ENCODE results near the gene BICRA.

BICRA gene

GRCh38 chr19:47703301-47703700 is 94.4 kb downstream of the BICRA start:
- TF ChIP-seq, protein P1, sequence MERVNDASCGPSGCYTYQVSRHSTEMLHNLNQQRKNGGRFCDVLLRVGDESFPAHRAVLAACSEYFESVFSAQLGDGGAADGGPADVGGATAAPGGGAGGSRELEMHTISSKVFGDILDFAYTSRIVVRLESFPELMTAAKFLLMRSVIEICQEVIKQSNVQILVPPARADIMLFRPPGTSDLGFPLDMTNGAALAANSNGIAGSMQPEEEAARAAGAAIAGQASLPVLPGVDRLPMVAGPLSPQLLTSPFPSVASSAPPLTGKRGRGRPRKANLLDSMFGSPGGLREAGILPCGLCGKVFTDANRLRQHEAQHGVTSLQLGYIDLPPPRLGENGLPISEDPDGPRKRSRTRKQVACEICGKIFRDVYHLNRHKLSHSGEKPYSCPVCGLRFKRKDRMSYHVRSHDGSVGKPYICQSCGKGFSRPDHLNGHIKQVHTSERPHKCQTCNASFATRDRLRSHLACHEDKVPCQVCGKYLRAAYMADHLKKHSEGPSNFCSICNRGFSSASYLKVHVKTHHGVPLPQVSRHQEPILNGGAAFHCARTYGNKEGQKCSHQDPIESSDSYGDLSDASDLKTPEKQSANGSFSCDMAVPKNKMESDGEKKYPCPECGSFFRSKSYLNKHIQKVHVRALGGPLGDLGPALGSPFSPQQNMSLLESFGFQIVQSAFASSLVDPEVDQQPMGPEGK (CRISPR knock-in tag; IDR thresholded peaks at IDR 0.05; ENCODE audit: borderline replicate concordance): no peak
- no peak for TF ChIP-seq ZC3H10 (CRISPR knock-in tag; IDR thresholded peaks at IDR 0.05)
- TF ChIP-seq, protein P2, sequence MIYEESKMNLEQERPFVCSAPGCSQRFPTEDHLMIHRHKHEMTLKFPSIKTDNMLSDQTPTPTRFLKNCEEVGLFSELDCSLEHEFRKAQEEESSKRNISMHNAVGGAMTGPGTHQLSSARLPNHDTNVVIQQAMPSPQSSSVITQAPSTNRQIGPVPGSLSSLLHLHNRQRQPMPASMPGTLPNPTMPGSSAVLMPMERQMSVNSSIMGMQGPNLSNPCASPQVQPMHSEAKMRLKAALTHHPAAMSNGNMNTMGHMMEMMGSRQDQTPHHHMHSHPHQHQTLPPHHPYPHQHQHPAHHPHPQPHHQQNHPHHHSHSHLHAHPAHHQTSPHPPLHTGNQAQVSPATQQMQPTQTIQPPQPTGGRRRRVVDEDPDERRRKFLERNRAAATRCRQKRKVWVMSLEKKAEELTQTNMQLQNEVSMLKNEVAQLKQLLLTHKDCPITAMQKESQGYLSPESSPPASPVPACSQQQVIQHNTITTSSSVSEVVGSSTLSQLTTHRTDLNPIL (CRISPR knock-in tag; IDR thresholded peaks at IDR 0.05; ENCODE audit: low read depth): no peak
- TF ChIP-seq, protein P3, sequence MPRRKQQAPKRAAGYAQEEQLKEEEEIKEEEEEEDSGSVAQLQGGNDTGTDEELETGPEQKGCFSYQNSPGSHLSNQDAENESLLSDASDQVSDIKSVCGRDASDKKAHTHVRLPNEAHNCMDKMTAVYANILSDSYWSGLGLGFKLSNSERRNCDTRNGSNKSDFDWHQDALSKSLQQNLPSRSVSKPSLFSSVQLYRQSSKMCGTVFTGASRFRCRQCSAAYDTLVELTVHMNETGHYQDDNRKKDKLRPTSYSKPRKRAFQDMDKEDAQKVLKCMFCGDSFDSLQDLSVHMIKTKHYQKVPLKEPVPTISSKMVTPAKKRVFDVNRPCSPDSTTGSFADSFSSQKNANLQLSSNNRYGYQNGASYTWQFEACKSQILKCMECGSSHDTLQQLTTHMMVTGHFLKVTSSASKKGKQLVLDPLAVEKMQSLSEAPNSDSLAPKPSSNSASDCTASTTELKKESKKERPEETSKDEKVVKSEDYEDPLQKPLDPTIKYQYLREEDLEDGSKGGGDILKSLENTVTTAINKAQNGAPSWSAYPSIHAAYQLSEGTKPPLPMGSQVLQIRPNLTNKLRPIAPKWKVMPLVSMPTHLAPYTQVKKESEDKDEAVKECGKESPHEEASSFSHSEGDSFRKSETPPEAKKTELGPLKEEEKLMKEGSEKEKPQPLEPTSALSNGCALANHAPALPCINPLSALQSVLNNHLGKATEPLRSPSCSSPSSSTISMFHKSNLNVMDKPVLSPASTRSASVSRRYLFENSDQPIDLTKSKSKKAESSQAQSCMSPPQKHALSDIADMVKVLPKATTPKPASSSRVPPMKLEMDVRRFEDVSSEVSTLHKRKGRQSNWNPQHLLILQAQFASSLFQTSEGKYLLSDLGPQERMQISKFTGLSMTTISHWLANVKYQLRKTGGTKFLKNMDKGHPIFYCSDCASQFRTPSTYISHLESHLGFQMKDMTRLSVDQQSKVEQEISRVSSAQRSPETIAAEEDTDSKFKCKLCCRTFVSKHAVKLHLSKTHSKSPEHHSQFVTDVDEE (CRISPR knock-in tag; IDR thresholded peaks at IDR 0.05): no peak
- TF ChIP-seq ARNTL (CRISPR knock-in tag; IDR thresholded peaks at IDR 0.05; ENCODE audit: borderline replicate concordance, low read depth): no peak
- no peak for TF ChIP-seq TOX (CRISPR knock-in tag; IDR thresholded peaks at IDR 0.05; ENCODE audit: borderline replicate concordance)
- TF ChIP-seq BACH2 (CRISPR knock-in tag; IDR thresholded peaks at IDR 0.05; ENCODE audit: borderline replicate concordance): no peak
- TF ChIP-seq SNAI2 (CRISPR knock-in tag; IDR thresholded peaks at IDR 0.05): no peak
- TF ChIP-seq PPARA (CRISPR knock-in tag; IDR thresholded peaks at IDR 0.05; ENCODE audit: borderline replicate concordance): no peak
- no peak for TF ChIP-seq ZNF565 (CRISPR knock-in tag; conservative IDR thresholded peaks at IDR 0.05; ENCODE audit: low read depth)
- no peak for TF ChIP-seq ESRRG (CRISPR knock-in tag; IDR thresholded peaks at IDR 0.05)
- TF ChIP-seq ZNF70 (CRISPR knock-in tag; IDR thresholded peaks at IDR 0.05): no peak
- TF ChIP-seq ZNF8 (CRISPR knock-in tag; IDR thresholded peaks at IDR 0.05): no peak
- no peak for TF ChIP-seq ISL1 (CRISPR knock-in tag; IDR thresholded peaks at IDR 0.05)
- TF ChIP-seq, protein P4, sequence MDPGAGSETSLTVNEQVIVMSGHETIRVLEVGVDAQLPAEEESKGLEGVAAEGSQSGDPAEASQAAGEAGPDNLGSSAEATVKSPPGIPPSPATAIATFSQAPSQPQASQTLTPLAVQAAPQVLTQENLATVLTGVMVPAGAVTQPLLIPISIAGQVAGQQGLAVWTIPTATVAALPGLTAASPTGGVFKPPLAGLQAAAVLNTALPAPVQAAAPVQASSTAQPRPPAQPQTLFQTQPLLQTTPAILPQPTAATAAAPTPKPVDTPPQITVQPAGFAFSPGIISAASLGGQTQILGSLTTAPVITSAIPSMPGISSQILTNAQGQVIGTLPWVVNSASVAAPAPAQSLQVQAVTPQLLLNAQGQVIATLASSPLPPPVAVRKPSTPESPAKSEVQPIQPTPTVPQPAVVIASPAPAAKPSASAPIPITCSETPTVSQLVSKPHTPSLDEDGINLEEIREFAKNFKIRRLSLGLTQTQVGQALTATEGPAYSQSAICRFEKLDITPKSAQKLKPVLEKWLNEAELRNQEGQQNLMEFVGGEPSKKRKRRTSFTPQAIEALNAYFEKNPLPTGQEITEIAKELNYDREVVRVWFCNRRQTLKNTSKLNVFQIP (CRISPR knock-in tag; IDR thresholded peaks at IDR 0.05; ENCODE audit: borderline replicate concordance, low read depth): no peak
- no peak for TF ChIP-seq OSR1 (CRISPR knock-in tag; IDR thresholded peaks at IDR 0.05)
- TF ChIP-seq CSDC2 (CRISPR knock-in tag; IDR thresholded peaks at IDR 0.05): no peak
- no peak for TF ChIP-seq ZFP30 (CRISPR knock-in tag; IDR thresholded peaks at IDR 0.05)
- no peak for TF ChIP-seq GLIS3 (CRISPR knock-in tag; IDR thresholded peaks at IDR 0.05)
- TF ChIP-seq CSRNP3 (CRISPR knock-in tag; IDR thresholded peaks at IDR 0.05): no peak
- ATAC-seq: no peak

DNA sequence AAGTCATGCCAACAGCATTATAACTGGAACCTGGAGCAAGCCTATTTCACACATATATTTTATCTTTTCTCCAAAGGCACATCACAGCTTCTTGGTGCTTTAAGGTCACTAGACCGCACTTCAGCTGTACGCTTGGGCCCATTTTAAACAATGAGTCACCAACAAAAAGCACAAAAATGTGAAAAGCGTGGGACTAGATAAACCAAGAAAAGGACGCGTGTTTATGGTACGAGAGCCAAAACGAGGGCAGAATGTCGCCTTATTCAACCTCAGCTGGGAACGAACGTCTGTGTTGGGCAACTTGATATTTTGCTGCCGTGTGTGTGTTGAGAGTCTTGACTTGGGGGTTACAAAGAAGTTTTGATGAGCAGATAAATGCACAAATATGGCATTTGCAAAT is 95.1 kb downstream of the BICRA start:
- ATAC-seq: no peak
- no peak for TF ChIP-seq TCF4 (CRISPR knock-in tag; IDR thresholded peaks at IDR 0.05; ENCODE audit: borderline replicate concordance)
- TF ChIP-seq ESRRG (CRISPR knock-in tag; IDR thresholded peaks at IDR 0.05): no peak
- TF ChIP-seq, protein P3 (CRISPR knock-in tag; IDR thresholded peaks at IDR 0.05): no peak
- TF ChIP-seq ZNF565 (CRISPR knock-in tag; conservative IDR thresholded peaks at IDR 0.05; ENCODE audit: low read depth): no peak
- no peak for TF ChIP-seq SNAI2 (CRISPR knock-in tag; IDR thresholded peaks at IDR 0.05)
- no peak for TF ChIP-seq OSR1 (CRISPR knock-in tag; IDR thresholded peaks at IDR 0.05)
- TF ChIP-seq TOX (CRISPR knock-in tag; IDR thresholded peaks at IDR 0.05; ENCODE audit: borderline replicate concordance): no peak
- no peak for TF ChIP-seq ZFP3 (CRISPR knock-in tag; IDR thresholded peaks at IDR 0.05)
- TF ChIP-seq, protein P1 (CRISPR knock-in tag; IDR thresholded peaks at IDR 0.05; ENCODE audit: borderline replicate concordance): no peak
- no peak for TF ChIP-seq CSDC2 (CRISPR knock-in tag; IDR thresholded peaks at IDR 0.05)
- no peak for TF ChIP-seq CSRNP3 (CRISPR knock-in tag; IDR thresholded peaks at IDR 0.05)
- no peak for TF ChIP-seq ISL1 (CRISPR knock-in tag; IDR thresholded peaks at IDR 0.05)
- no peak for TF ChIP-seq BACH2 (CRISPR knock-in tag; IDR thresholded peaks at IDR 0.05; ENCODE audit: borderline replicate concordance)
- TF ChIP-seq RARB (CRISPR knock-in tag; IDR thresholded peaks at IDR 0.05): no peak

Data from SK-N-SH treated with all-trans-retinoic acid at 6 μM for 48 hours (cell line).